ENCODE measurements around the gene GPR18. TPM values are rescaled to one million over a fixed set of nuclear protein-coding genes. Genes with fewer than 3 reads are reported as not detected.

The GPR18 gene
- total RNA-seq, 4 donors from 2014 or later: not detected

GRCh38 chr13:99279637-99280036, 21.5 kb upstream of the GPR18 start:
- 97 to 98% methylated on average over 2 of the region's 2 CpGs for WGBS, 2 donors
- Histone ChIP-seq H3K4me1 (peaks cover 0 to 34% (median 14%) of the 10 kb centered on the region in 4 donors), H3K27ac (peak overlapping the region in 1 of 4 donors; percentile 62), H3K9me3 (no peaks in the 10 kb centered on the region), H3K27me3 (no peaks in the 10 kb centered on the region), H3K4me3 (no peak overlapping the region), H3K36me3 (peaks cover 0 to 7% (median 0%) of the 10 kb centered on the region in 3 donors)
- no peak for DNase-seq (ENCODE audit: low spot score in 2 of 2)
- TF ChIP-seq POLR2A (IDR thresholded peaks at IDR 0.05) (no peak), CTCF (IDR thresholded peaks at IDR 0.05) (no peak), EP300 (IDR thresholded peaks at IDR 0.05) (no peak)

- Histone ChIP-seq H3K4me1 (peaks cover 0 to 34% (median 14%) of the 10 kb centered on the region in 4 donors), H3K27me3 (no peaks in the 10 kb centered on the region), H3K4me3 (no peak overlapping the region), H3K36me3 (peaks cover 0 to 7% (median 0%) of the 10 kb centered on the region in 3 donors), H3K9me3 (no peaks in the 10 kb centered on the region), H3K27ac (no peak overlapping the region)
- TF ChIP-seq EP300 (IDR thresholded peaks at IDR 0.05) (no peak), POLR2A (IDR thresholded peaks at IDR 0.05) (no peak), CTCF (IDR thresholded peaks at IDR 0.05) (no peak)
- DNase-seq (ENCODE audit: low spot score in 2 of 2): no peak
- whole genome bisulfite sequencing, 2 donors: 96 to 98% methylated on average over 3 of the region's 3 CpGs
These were observed 20.7 kb upstream of the GPR18 start for GRCh38 chr13:99278843-99279242.

- DNase-seq (ENCODE audit: low spot score in 2 of 2): no peak
- H3K27ac ChIP-seq: no peak overlapping the region
- peaks cover 0 to 34% (median 12%) of the 10 kb centered on the region in 4 donors for H3K4me1 ChIP-seq
- WGBS, 2 donors: 81 to 82% methylated on average over 5 of the region's 5 CpGs
- no peak overlapping the region for H3K4me3 ChIP-seq
- H3K36me3 ChIP-seq: peaks cover 0 to 7% (median 0%) of the 10 kb centered on the region in 3 donors
- TF ChIP-seq EP300 (IDR thresholded peaks at IDR 0.05) (no peak), POLR2A (IDR thresholded peaks at IDR 0.05) (no peak), CTCF (IDR thresholded peaks at IDR 0.05) (no peak)
- H3K27me3 ChIP-seq: no peaks in the 10 kb centered on the region
- no peaks in the 10 kb centered on the region for H3K9me3 ChIP-seq
These were observed 20.0 kb upstream of the GPR18 start for GRCh38 chr13:99278200-99278599.

- DNase-seq (ENCODE audit: low spot score in 2 of 2): no peak
- TF ChIP-seq CTCF (IDR thresholded peaks at IDR 0.05) (no peak), EP300 (IDR thresholded peaks at IDR 0.05) (peak; percentile 64 to 70)
- no peak overlapping the region for H3K27ac ChIP-seq
- peaks cover 0 to 8% (median 0%) of the 10 kb centered on the region in 3 donors for H3K36me3 ChIP-seq
- H3K9me3 ChIP-seq: peaks cover 0 to under 1% (median 0%) of the 10 kb centered on the region in 4 donors
- peaks cover 0 to 29% (median 10%) of the 10 kb centered on the region in 4 donors for H3K4me1 ChIP-seq
- no peaks in the 10 kb centered on the region for H3K27me3 ChIP-seq
- H3K4me3 ChIP-seq: no peak overlapping the region
- WGBS, 2 donors: 78 to 84% methylated on average over 4 of the region's 4 CpGs
These were observed 19.4 kb upstream of the GPR18 start for GRCh38 chr13:99277629-99278028.

- Histone ChIP-seq H3K36me3 (peaks cover 0 to 15% (median 0%) of the 10 kb centered on the region in 3 donors), H3K27me3 (no peaks in the 10 kb centered on the region), H3K4me1 (peaks cover 0 to 20% (median 9%) of the 10 kb centered on the region in 4 donors), H3K9me3 (peaks cover 0 to 5% (median 0%) of the 10 kb centered on the region in 4 donors), H3K4me3 (no peak overlapping the region), H3K27ac (no peak overlapping the region)
- TF ChIP-seq CTCF (IDR thresholded peaks at IDR 0.05) (no peak), POLR2A (IDR thresholded peaks at IDR 0.05) (no peak), EP300 (IDR thresholded peaks at IDR 0.05) (no peak)
- DNase-seq (ENCODE audit: low spot score in 2 of 2): no peak
- 86 to 94% methylated on average over 2 of the region's 2 CpGs for WGBS, 2 donors
These were observed 18.5 kb upstream of the GPR18 start for GRCh38 chr13:99276706-99277105.
